ENCODE measurements around the gene XKR8. TPM values are rescaled to one million over a fixed set of nuclear protein-coding genes. Genes with fewer than 3 reads are reported as not detected.

XKR8 gene
- total and polyA plus RNA-seq, 8 donors = 0.58 to 33.9 (median 5.2) TPM

DNA sequence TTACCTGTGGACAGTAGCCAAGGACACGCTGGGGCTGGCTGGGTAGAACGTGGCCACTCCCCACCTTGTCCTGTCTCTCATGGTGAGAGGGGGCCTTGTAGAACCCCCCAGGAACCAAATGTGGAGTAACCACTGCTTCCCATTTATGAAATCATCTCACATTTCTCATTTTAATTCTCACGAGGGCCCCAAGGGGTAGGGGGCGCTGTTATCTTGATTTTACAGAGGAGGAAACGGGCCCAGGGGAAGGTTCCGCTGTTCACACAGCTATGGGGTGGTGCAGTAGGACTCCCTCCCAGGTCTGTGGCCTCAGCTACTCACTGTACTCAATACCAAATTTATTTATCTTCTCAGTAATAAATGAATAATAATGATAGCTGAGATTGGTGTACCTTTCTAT lies 19.5 kb upstream of the XKR8 start:
- Histone ChIP-seq H3K27me3 (peaks cover 0 to 9% (median 0%) of the 10 kb centered on the region in 3 donors), H3K4me3 (no peak overlapping the region), H3K27ac (no peak overlapping the region), H3K36me3 (no peaks in the 10 kb centered on the region), H3K4me1 (peaks cover 0 to 11% (median 3%) of the 10 kb centered on the region in 4 donors), H3K9me3 (no peaks in the 10 kb centered on the region)
- 31 to 44% (median 42%) methylated on average over 6 of the region's 6 CpGs for WGBS, 5 donors
- peak; percentile 52 to 59 for DNase-seq
- intact Hi-C loops (cut with DNase I; ENCODE audit: low total_unique reads) = no loop called here
- TF ChIP-seq POLR2A (IDR thresholded peaks at IDR 0.05) = no peak
- no peak for TF ChIP-seq EP300 (IDR thresholded peaks at IDR 0.05)
- TF ChIP-seq, protein P1, sequence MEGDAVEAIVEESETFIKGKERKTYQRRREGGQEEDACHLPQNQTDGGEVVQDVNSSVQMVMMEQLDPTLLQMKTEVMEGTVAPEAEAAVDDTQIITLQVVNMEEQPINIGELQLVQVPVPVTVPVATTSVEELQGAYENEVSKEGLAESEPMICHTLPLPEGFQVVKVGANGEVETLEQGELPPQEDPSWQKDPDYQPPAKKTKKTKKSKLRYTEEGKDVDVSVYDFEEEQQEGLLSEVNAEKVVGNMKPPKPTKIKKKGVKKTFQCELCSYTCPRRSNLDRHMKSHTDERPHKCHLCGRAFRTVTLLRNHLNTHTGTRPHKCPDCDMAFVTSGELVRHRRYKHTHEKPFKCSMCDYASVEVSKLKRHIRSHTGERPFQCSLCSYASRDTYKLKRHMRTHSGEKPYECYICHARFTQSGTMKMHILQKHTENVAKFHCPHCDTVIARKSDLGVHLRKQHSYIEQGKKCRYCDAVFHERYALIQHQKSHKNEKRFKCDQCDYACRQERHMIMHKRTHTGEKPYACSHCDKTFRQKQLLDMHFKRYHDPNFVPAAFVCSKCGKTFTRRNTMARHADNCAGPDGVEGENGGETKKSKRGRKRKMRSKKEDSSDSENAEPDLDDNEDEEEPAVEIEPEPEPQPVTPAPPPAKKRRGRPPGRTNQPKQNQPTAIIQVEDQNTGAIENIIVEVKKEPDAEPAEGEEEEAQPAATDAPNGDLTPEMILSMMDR (IDR thresholded peaks at IDR 0.05) = no peak
- no peak for TF ChIP-seq POLR2AphosphoS5 (IDR thresholded peaks at IDR 0.05)

DNA sequence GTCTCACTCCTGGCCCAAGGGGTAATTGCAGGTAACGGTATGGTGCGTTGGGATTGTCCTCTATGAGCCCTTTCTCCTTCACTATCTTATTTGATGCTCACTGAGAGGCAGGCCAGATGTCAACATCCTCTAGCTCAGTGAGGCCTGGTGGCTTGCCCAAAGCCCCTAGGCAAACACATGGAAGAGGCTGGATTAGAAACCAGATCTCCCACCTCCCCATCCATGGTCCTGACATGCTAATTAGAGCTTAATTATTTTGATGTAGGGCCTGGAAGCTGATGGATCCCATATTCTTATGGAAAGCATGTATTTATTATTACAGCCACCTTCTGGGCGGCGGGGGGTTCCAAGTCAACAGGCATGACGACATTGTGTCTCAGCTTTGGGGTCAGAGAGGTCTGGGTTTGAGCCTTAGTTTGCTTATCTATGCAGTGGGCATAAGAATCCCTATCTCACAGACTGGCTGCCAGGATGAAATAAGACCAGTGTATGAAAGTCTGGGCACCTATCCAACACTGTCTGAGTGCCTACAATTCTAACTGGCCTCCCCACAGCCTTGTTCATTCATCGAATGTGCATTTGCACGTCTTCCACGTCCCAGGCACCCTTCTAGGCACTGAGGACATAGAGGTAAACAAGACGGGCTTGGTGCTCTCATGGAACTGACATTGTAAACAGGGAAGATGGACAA lies 18.8 kb upstream of the XKR8 start:
- Histone ChIP-seq H3K36me3 (no peaks in the 10 kb centered on the region), H3K27ac (no peak overlapping the region), H3K27me3 (peaks cover 0 to 4% (median 0%) of the 10 kb centered on the region in 3 donors), H3K4me3 (no peak overlapping the region), H3K9me3 (no peaks in the 10 kb centered on the region), H3K4me1 (peaks cover 0 to 4% (median under 1%) of the 10 kb centered on the region in 4 donors)
- WGBS, 5 donors = 83 to 92% (median 88%) methylated on average over 9 of the region's 9 CpGs
- TF ChIP-seq POLR2AphosphoS5 (IDR thresholded peaks at IDR 0.05) (no peak), EP300 (IDR thresholded peaks at IDR 0.05) (no peak), POLR2A (IDR thresholded peaks at IDR 0.05) (no peak)
- TF ChIP-seq, protein P1 (IDR thresholded peaks at IDR 0.05) = no peak
- intact Hi-C loops (cut with DNase I; ENCODE audit: low total_unique reads) = no loop called here
- no peak for DNase-seq

DNA sequence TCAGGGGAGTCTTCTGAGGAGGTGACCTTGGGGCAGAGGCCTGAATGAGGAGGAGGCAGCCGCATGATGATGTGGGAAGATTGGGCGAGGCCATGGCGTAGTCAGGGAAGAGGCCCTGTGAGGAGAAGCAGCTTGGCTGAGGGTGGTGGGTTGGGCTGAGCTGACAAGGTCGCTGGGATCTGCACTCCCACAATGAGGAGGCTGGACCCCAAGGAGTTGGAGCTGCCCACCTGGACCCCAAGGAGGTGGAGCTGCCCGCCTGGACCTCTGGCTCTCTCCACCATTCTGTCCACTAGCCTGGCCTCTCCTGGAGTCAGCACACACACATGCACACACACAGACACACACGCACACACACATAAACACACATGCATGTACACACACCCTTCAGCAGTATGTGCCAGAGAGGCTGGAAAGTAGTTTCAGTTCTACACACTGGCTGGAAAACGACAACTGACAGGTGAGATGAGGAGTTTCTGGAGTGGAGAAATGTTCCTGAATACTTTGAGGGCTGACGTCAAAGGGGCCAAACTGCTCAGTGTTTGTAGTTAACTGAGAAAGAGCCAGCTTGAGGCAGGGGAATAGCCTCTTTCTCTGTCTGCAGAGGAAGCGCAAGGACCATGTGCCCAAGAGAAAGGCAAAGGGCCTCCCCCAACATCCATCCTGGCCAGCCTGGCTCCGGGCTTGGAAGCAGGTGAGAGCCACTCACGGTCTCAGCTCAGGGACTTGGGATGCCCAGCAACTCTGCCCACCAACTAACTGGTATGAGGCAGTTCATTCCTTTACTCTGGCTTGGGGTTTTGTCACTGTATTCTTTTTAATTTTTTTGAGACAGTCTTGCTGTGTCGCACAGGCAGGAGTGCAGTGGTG lies 17.9 kb upstream of the XKR8 start:
- Histone ChIP-seq H3K9me3 (no peaks in the 10 kb centered on the region), H3K27ac (no peak overlapping the region), H3K4me3 (no peak overlapping the region), H3K4me1 (no peaks in the 10 kb centered on the region), H3K27me3 (no peaks in the 10 kb centered on the region), H3K36me3 (no peaks in the 10 kb centered on the region)
- intact Hi-C loops (cut with DNase I; ENCODE audit: low total_unique reads) = no loop called here
- WGBS, 5 donors = 84 to 90% (median 84%) methylated on average over 10 to 12 of the region's 12 CpGs
- DNase-seq = no peak
- TF ChIP-seq POLR2AphosphoS5 (IDR thresholded peaks at IDR 0.05) (no peak), POLR2A (IDR thresholded peaks at IDR 0.05) (no peak), EP300 (IDR thresholded peaks at IDR 0.05) (no peak)
- TF ChIP-seq, protein P1 (IDR thresholded peaks at IDR 0.05) = no peak

DNA sequence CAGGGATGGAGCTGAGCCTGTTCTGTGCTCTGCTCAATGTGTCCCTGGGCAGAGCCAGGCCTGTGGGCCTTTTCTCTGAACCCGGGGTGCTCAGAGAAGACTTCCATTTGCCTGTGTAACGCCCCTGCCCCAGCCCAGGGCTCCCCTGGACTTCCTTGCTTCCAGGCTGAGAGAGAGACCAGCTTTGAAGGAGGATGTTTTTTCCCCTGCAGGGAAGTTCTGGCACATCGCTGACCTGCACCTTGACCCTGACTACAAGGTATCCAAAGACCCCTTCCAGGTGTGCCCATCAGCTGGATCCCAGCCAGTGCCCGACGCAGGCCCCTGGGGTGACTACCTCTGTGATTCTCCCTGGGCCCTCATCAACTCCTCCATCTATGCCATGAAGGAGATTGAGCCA lies 14.8 kb upstream of the XKR8 start:
- WGBS, 5 donors = 85 to 94% (median 90%) methylated on average over 4 to 5 of the region's 5 CpGs

More for the DNA sequence above, 14.8 kb upstream of the XKR8 start:
- no peak for DNase-seq
- H3K36me3 ChIP-seq = no peaks in the 10 kb centered on the region
- no peaks in the 10 kb centered on the region for H3K9me3 ChIP-seq
- no peaks in the 10 kb centered on the region for H3K27me3 ChIP-seq
- no peak overlapping the region for H3K27ac ChIP-seq
- intact Hi-C loops (cut with DNase I; ENCODE audit: low total_unique reads) = no loop called here
- no peak overlapping the region for H3K4me3 ChIP-seq
- H3K4me1 ChIP-seq = no peaks in the 10 kb centered on the region
- no peak for TF ChIP-seq EP300 (IDR thresholded peaks at IDR 0.05)
- TF ChIP-seq POLR2A (IDR thresholded peaks at IDR 0.05) = no peak
- no peak for TF ChIP-seq POLR2AphosphoS5 (IDR thresholded peaks at IDR 0.05)
- TF ChIP-seq, protein P1 (IDR thresholded peaks at IDR 0.05) = no peak
